Stimulated activated CD8-positive, alpha-beta memory T cell treated with anti-CD3 and anti-CD28 coated beads, Interleukin-15, amount 100 ng/mL, for 4 hours (primary cell): Measurements from ENCODE around the gene GAS2L2.

ENCODE experiments used
- DNase-seq, 2 donors: peaks; one replicate each; pipeline ENCODE4 v3.0.0-alpha.2; 2020; ENCODE audit warnings: low read depth in 2 of 2

Gene GAS2L2

DNA sequence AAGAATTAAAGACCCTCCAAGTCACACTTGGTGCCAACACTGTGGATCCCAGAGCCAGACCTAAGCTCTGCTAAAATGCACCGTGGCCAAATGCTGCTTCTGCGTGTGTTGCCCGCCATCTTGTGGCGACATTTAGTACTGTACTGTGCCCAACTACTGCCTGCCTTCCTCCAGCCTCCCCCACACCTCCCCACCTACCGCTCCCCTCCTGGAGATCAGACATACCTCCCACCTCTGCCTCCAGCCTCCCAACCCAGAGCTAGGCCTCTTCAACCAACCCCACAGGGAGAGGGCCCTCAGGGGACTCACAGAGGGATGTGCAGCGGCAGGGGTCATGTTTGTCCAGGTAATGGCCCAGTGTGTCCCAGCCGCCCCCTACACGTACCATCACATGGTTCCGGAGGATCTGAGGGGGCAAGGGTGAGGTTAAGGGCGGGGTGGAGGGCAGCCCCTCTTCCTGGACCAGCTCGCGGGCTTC is 5.5 kb downstream of the GAS2L2 start:
- DNase-seq, result peak; percentile 50 to 53

DNA sequence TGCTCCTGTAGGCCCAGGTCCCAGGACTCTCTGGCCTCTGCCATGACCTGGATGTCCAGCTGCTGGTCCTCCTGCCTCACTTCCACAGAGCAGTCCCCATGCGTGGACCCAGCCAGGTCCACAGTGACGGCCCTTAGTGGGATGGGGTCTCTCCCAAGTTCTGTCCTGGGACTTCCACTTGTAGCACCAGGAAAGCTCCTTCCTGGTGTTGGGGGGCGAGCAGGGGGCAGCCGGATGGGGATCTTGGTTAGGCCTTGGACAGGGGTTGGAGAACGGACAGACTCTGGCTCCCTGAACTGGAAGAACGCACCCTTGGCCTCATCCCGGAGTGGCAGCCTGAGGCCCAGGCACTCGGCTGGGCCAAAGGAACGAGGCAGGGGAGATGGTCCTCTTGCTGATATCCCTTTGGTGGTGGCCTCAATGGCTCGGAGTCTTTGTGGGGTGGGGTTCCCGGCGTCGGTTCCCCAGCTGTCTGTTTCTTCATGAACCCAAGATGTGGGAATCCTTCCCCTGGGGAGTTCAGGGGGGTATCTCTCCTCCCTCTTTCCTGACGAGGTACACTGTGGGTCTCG is 7.2 kb downstream of the GAS2L2 start:
- DNase-seq, result no peak

DNA sequence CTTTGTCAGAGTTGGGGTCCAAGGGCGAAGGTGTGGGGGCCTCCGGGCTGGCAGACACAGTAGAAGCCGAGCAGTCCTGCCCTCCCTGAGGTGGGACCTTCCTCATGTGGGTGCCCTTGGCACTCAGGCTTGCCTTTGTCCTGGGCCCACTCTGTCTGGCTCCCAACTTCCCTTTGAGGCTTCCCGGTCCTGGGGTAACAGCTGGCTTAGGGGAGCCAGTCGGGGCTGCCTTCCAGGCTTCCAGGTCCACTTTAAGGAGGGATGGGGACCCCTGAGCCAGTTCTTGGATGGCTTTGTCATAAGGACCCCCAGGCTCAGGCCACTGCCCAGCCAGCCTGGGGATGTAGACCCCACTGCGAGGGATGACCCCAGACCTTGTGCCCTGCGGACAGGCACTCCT is 7.8 kb downstream of the GAS2L2 start:
- DNase-seq, result no peak

DNA sequence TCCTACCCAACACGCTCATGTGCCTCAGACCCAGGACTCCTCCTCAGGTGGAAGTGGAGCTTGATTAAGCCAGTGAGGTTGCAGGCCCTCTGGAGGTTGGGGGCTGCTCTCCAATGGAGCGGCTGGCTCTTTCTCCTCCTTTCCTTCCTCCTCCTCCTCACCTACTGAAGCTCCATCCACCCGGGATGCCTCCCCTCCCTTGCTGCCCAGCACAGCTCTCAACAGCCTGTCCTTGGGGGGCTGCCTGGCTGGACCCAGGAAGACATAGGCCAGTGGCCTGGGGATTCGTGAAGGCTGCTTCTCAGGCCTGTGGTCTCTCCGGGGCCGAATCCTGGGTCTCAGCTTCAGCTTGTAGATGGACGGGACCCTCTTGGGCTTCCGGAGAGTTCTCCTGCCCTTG is 8.2 kb downstream of the GAS2L2 start:
- no peak for DNase-seq

DNA sequence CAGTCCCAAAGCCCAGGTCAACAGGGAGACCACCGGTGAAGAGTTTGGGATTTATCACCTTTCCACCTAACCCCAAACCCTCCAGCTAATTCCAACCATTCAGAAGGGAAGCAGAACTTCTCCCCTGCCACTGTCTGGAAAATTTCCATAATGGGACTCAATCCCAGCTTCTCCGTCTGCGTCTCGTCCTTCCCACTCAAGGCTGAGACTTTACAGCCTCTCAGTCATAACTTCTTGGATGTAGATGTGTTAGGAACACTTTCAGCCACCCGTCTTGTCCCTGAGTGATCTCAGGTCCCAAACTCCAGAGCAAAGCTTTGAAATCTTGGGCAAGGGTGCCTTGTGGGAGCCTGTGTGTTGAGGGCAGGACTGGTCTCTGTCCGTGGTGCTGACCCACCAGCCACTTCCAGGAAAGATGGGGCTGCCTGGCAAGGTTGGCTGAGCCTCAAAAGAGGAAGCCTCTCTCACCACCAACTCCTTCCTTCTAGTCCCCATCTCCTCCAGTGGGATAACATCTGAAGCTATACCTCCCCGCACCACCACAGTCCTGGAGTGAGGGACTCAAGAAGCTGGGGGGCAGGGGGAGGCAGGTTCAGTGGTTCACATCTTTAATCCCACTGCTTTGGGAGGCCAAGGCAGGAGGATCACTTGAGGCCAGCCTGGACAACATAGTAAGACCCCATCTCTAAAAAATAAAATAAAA is 9.3 kb downstream of the GAS2L2 start:
- DNase-seq, result no peak

DNA sequence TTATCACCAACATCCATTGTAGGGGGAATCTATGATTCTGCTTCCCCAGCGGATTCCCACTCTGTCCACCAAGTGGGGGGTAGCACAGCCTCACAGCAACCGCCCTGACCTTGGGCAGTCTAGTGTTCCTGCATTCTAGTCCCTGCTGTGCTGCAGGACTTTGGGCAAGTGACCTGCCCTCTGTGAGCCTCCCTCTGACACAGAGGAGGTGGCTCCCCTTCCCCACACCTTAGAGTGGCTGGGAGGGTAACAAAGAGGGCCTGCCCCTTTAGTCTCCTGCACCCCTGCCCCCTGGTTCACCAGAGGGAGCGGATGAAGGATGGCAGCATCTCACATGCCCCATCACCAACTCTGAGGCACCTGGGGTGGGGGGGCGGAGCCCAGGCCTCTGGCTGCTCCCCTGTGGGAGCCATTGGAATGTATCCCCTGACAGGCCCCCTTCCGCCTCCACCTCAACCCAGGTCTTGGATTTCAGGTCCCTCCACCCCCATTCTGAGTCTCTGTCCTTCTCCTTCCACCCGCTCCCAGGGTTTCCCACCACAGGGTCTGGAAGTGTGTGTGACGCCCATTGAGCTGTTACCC is 10.1 kb downstream of the GAS2L2 start:
- no peak for DNase-seq

DNA sequence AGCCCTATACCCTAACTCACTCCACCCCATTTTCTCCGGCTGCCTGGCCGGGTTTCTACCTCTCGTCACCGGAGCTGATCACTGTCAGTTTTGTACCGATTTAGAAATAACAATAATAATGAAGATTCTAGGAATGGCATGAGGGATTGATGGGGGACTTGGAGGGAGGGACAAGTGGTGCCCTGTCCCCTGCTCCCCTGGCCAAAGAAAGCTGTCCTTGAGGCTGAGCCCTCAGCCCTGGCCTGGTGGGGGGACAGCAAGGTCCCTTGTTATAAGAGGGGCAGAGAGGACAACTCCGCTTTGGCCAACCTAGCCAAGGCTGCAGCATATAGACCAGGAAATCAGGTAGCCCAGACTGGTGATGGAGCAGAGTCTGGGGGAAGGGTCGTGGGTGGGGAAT is 10.5 kb downstream of the GAS2L2 start:
- no peak for DNase-seq

DNA sequence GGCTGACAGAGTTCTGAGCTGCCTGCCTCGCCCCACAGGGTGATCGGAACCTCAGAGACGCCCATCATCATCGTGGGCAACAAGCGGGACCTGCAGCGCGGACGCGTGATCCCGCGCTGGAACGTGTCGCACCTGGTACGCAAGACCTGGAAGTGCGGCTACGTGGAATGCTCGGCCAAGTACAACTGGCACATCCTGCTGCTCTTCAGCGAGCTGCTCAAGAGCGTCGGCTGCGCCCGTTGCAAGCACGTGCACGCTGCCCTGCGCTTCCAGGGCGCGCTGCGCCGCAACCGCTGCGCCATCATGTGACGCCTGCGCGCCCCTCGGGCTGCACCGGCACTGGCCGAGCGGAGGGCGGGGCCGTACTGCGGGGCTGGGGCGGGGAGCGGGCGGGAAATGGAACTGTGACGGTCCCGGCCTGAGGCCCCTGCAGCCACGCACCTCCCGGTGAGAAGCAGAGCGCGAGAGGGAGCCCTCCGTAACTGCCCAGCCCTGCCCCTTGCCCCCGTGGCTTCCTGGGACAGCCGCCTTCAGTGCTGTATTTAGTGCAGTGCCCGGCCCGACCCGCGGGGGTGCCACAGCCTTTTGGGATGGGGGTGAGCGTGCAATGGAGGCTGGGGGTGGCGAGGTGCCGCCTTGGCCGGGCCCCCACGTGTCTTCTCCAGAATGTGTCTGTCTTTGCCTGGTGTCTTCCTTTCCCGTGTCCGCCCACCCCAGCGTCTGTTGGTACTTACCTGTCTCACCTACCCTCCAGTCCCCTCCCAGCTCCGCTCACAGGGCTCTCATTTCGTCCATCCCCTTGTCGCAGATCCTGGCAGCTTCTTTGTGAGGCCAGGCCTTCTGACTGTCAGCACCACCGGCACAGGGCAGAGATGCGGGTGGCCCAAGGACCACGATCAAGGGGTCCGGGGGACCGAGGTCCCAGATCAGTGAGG is 11.8 kb downstream of the GAS2L2 start:
- no peak for DNase-seq

DNA sequence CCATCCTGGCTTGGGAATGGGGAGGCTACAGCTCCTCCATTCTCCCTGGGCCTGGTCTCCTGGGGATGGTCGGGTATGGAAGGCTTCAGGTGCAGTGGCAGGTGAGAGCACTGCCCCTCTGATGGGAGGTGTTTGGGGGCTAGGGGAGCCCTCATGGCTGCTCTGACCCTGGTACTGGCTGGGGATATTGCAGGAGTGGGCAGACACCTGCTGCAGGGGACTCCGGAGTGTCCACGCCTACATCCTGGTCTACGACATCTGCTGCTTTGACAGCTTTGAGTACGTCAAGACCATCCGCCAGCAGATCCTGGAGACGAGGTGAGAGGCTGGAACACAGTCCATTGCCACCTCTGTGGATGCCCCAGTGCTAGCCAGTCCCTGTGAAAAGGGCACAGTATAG is 12.8 kb downstream of the GAS2L2 start:
- DNase-seq, result no peak

DNA sequence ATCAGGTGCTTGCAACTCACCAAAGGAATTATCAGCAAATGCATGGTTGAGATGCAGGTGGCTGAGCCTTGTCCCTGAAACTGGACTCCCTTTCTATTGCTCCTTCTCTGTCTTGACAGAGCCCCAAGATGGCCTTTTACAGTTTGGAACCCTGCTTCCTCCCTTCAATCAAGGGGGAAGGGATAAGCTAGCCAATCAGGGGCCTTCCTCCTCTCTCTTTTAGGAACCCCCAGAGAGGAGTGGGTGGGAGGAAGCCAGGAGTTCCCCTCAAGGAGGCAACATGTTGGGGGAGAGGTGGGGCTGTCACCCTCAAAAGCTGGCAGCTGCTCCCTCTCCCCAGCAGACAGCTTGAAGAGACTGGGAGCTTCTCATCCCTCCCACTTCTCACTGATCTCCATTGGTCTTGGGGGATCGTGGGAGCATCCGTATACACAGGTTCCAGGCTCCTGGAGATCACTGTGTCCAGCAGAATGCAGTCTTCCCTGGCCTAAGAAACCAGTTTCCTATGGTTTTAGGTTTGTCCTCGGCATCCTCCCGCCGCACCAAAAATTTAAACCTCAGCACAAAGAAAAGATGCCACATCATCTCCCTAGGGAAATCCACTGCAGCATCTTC is 14.4 kb downstream of the GAS2L2 start:
- DNase-seq, result no peak

DNA sequence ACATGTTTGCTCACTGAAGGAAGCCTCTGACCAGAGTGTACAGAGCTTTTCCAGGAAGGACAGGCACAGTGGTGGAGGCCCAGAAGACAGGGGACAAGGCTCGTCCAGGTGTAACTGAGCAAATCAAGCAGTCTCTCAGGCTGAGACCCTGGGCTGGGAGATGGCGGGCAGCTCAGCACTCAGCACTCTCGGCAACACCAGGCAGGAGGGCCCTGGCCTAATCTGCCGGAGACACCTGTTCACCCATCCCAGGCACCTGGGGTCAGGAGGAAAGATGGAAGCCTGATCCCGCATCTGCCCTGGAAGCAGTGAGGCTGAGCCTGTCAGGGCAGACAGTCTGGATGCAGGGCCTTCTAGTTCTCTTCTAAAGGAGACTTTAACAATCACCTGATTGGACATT is 16.8 kb downstream of the GAS2L2 start:
- no peak for DNase-seq

DNA sequence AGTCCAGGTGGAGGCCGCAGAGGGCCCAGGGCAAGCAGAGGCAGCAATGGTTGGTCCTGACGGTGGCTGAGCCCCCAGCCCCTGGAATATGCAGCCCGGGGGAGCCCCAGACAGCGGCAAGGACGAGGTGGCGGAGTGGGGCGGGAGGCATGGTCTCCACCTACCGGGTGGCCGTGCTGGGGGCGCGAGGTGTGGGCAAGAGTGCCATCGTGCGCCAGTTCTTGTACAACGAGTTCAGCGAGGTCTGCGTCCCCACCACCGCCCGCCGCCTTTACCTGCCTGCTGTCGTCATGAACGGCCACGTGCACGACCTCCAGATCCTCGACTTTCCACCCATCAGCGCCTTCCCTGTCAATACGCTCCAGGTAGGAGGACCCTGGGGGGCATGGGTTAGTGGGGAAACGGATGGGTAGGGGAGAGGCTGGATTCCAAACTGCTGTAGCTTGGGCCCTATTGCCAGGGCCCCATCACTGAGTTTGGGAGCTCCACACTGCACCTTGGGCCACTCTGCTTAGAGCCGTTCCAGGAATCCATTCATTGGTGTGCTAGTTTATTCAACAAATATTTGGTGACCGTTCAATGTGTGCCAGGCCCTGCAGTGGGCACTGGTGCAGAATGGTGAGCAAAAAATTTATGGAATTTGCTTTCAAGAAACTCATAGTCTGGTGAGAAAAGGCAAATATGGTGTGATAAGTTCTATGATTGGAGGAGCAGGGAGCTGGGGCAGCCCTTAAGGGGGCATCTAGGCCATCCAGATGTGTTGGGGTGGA is 17.8 kb downstream of the GAS2L2 start:
- DNase-seq, result no peak

DNA sequence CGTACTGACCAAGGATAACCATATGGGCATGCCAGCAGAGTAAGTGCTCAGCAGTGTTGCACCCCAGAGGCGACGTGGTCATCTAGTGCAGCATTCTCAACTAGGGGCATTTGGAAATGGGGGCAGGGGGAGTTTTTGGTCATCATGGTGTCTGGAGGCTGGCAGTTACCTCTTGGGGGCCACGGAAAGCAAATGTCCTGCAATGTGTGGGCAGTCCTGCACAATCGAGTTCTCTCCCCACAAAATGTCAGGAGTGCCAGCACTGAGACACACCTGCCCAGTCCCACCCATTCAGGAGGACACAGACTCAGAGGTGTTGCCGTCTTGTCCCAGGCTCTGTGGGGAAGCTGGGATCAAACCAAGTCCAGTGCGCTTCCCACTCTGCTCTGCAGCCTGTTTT is 18.6 kb downstream of the GAS2L2 start:
- DNase-seq, result no peak

DNA sequence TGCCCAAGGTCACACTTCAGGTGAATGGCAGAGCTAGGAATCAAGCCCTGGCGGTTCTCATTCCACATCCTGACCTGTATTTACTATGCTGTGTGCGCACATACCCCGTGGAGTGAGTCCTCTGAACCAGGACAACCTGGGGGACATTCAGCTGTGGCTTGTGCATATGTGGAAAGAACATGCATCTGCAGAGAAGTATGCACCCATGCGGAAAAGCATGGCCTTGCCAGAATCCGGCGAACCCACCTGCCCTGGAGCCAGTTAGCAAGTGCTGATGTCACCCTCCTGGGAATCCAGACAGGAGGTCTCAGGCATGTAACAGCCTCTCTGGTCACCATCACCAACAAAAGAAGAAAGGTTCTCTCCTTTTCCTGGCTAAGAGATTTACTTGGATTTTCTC is 19.7 kb downstream of the GAS2L2 start:
- no peak for DNase-seq

DNA sequence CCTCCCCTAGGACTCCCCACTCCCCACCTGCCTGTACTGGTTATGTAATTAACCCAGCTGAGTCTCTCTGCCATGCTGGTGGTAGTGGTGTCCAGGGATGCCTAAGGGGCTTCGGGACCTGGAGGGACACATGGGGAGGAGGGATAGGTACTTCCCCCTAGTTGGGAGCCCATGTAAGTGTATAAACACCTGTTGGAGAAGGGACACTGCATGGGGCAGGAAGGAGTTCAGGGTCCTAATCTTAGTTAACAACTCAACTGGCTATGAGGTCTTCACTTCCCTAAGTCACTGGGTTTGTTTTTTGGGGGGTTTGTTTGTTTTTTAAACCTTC is 20.3 kb downstream of the GAS2L2 start:
- no peak for DNase-seq

DNA sequence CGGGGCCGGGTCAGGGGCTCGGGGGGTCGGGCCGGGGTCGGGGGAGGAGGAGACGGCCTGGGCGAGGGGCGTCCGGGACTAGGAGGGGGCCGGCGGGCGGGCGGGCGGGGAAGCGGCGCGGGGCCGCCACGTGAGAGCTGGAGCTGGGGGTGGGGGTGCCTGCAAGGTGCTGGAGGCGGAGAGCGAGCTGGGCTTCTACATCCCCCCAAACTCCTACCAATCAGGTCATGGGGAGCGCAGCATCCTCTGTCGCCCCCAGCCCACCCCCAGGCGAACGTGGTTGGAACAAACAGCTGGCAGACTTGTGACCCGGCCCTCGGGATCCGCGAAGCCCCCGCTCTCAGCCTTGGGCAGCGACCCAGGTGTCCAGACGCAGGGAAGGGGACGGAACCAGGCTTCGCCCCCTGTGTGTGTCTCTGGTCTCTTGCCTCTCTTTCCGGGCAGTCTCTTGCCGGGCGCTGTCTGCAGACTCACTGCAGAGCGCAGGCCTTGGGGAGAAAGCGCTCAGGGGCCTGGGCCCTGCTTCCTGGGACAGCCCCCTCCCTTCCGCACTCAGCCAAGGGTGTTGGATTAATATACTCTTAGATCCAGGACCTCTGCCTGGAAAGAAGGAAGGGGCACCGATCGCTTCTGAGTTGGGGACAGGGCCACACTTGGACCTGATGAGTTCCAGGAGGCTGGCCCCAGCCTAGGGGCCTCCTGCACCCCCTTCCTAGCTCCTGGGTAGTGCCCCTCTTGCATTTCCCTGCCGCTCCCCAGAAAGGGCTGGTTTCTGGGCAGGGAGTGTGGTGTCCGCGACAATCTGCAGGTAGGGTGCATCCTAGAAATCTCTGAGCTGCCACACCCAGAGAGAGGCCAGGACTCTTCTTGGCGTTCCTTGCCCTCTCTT is 20.9 kb downstream of the GAS2L2 start:
- DNase-seq, result no peak

DNA sequence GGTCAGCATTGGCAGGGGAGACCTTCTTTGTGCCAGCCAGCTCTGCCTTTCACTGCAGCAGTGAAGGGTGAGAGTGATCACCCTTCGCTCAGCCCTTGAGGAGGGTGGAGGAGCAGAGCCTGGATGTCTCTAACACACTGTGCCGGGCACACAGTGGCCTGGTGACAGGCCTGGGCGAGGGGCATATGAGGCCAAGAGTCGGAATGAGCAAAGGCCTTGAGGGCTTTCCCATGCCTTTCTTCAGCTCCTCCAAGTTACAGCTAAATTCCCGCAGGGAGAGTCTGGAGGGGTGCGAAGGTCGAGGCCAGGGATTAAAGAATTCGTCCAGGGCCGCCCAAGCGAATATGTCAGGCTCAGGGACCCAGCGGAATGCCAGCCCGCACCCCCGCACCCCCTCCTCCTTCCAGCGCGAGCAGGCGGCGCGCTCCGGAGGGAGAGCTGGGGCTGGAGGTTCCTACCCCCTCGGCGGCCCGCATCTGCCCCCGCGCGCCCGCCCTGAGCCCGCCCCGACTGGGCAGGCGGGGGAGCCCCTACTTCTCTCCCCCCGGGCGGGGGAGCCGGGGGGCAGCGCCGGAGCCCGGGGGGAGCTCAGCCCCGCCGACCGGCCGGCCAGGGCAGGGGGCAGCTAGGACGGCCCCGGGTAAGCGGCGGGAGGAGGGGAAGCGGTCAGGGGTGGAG is 21.7 kb downstream of the GAS2L2 start, which contains the start of gene RASL10B:
RASL10B (plus strand) TSS at position 401 of the 678 bp plus-strand sequence. CDS start 3,546 bp downstream, outside the sequence.
- peak; percentile 12 to 31 for DNase-seq

DNA sequence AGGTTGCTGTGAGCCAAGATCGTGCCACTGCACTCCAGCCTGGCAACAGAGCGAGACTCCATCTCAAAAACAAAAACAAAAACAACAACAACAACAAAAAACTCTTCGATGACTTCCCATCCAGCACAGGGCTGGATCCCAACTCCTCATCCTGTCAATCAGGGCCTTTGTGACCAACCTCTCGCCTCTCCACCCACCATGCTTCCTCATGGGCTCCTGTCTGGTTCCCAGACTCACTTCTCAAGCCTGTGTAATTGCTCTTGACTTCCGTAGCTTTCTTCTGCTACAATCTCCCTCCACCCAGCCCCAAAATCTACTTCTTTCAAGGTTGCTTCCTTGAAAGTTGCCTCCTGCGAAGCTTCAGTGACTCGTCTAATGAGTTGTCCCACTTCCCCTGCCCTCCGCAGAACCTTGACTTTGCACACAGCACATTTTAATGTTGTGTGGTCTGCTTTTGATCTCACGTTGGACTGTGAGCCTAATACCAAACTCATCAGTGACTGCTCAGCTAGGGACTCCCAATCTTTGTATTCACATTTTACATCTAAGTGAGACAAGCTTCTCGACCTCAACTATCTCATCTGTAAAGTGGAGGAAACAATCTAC is 22.5 kb downstream of the GAS2L2 start:
- DNase-seq, result no peak

DNA sequence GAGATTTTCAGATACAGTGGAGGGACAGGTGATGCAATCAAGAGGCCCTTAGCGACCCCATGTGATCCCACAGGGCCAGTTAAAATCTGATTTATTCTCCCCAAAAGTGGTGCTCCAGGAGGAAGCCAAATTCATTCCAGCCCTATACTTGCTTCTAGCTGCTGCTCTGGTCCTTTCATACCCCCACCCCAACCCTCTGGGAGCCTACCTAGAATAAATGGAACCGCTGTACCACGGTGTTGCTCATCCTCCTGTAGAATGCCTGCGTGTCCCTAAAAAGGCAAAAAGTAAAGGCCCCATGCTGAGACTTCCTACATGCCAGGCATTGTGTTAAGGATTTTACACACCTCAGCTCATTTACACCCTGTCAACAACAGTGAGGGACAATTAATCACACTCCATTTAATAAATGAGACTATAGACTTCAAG is 23.6 kb downstream of the GAS2L2 start:
- no peak for DNase-seq
